OCI-LY7 (cell line): ENCODE results near the gene FOXR1.

Experiments
- CTCF ChIP-seq: fragments of 200-600 bp; sonication (generic); conservative IDR thresholded peaks from 2 replicates; pipeline ENCODE4 v1.5.1; 2014; ENCODE audit warnings: mild to moderate bottlenecking, antibody characterized with exemption, low read length, moderate library complexity, mixed read lengths
- EZH2phosphoT487 ChIP-seq: fragments of 200-600 bp; sonication (generic); IDR thresholded peaks from 2 replicates; pipeline ENCODE4 v1.6.1; 2018; ENCODE audit warnings: low read depth, borderline replicate concordance, mild to moderate bottlenecking, mixed run types, antibody characterized with exemption, low read length, moderate library complexity, mixed read lengths

GRCh38 chr11:118930094-118930712 lies 41.4 kb upstream of the FOXR1 start:
- peak; percentile 96 for TF ChIP-seq CTCF
- TF ChIP-seq EZH2phosphoT487 = no peak
